HL-60/S4 treated with phorbol 12-myristate 13-acetate at 8.2 ng/mL for 4 days and 3 days (cell line): ENCODE measurements around the gene ISY1.
"Not testable (repeated sequence)": the region's sequence is repeated elsewhere in the genome, so short reads cannot be mapped to it uniquely, and the experiment has no call there.

Source experiments
- in situ Hi-C: fragments of 300-500 bp; cut with MboI; formaldehyde crosslinking; loops from 2 replicates; pipeline ENCODE4 v1.15.0; 2022; ENCODE audit warnings: low sequenced_read_pairs

The ISY1 gene

DNA sequence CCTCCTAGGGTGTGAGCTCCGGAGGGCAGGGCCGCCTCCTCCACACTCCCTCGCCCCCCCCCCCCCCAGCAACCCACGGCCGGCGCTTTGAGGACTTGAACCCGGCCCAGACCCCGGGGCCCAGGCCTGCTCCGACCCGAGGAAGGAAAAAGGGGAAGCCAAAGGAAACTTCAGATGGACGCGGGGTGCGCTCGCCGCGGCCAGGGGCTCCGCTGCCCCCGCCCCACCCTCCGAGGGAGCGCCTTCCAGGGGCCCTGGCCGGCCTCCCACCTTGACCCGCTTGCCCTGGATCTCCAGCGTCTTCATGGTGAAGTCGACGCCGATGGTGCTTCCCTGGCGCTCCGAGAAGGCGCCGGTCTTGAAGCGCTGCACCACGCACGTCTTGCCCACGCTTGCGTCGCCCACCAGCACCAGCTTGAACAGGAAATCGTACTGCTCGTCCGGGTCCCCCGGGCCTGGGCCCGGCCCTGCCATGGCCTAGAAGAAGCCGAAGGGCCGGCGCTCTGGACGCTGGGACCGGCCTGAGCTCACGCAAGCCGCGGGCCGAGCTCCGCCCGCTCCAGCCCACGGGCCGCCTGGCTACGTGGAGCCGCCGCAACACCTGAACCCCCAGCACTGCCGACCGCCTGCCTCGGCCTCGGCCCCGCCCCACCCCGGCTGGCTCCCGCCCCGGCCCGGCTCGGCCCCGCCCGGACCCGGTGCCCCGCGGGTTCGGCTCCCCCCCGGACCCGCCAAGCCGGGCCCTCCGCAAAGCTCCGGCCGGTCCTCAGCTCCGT lies 39.7 kb downstream of the ISY1 start:
- in situ Hi-C loops = no loop called here

DNA sequence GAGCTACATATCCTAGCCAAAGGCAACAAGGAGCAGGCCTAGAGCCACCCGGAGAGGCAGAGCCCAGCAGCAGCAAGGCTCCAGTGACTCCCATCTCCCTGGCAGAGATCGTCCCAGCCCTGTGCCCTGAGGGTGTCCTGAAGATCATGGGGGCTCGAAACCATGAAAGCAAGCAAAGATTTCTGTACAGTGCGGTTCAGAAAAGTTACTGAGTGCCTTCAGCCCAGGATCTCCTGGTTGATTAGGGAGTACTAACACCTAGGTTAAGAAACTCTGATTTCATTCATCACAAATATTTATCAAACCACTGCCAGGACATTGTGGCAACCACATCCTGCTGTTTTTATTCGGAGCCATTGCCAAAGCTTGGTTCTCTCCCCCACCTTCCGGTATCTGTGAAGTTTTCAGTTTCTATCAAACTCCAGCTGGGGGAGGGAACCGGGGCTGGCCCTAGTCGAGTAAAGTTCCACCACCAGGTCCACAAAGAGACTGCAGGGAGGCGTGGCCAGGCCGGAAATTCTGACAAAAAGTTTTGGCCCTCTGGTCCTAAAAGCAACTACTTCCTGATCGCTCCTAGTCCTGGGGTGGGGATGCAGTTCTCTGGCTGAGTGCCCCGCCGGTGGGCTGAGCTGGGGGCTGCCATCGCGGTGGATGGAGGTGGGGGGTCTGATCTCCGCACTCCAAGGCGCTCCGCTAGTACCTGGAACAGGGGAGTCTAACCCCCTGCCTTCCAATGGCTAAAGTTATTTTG lies 40.4 kb downstream of the ISY1 start:
- in situ Hi-C loops = no loop called here

GRCh38 chr3:129119365-129120100 lies 41.3 kb downstream of the ISY1 start:
- in situ Hi-C loops = no loop called here

GRCh38 chr3:129118745-129119144 lies 42.1 kb downstream of the ISY1 start:
- in situ Hi-C loops = no loop called here

GRCh38 chr3:129117134-129117533 lies 43.7 kb downstream of the ISY1 start:
- in situ Hi-C loops = no loop called here

DNA sequence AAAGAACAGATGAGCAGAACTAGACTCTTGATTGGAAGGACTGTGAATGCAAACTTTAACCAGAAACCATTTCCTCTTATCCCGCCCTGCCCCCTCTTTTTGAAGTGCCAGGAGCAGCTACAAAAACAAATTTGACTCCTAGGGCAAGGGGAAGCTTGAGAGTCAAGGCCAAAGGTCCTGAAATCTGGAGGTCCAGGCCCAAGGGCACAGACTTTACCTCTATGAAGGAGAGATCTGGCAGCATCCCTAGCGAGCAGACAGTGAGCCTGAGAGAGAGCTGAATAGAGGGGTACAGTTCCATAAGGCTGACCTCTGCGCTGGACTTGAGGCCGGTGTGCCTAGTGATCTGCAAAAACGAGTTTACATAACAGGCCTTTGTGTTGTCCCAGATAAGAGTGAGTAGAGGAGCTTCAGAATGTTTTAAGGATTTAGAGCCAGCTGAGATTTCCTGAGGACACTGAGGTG lies 44.3 kb downstream of the ISY1 start:
- in situ Hi-C loops = no loop called here

DNA sequence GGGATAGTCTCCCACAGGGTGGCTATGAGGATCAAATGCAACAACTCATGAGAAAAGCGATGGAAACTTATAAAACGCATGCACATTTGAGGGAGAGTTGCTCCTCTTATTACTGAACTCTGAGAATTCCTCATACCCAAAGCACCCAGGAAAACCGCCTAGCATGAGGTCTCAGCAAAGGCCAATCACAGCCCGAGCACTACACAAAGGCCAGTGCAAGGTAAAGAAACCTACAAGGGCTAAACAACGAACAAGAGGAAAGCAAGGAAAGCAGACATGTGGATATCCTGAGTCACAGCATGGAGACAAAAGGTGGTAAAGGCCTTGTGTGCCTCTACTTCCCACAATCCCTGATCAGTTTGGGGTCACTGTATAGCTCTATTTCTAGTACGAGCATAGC lies 46.4 kb downstream of the ISY1 start:
- in situ Hi-C loops = no loop called here

DNA sequence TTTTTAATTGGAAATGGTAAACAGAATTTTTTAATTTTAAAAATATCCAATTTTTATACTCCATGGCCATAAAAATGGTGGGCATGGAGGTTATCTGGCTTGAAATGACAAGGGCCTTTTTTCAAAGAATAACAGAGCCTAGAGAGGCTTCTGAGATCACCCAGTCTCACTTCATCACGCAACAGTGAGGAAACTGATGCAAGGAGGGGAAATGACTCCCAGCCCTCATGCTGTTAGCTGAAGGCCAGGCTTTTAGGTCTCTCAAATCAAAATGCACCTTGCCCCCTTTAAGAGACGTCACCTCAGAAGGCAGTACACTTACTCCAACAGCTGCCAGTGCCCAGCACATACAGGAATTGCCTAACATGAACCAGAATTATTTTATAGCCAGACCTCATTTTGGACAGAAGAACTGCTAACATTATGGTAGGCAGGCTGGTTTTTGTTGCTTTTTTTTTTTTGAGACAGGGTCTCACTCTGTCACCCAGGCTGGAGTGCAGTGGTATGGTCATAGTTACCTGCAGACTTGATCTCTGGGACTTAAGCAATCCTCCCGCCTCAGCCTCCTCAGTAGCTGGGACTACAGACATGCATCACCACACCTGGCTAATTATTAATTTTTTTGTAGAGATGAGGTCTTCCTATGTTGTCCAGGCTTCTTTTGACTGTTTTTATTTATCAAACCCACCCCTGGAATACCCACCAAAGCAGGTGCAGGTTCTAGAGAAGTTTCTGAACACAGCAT lies 48.4 kb downstream of the ISY1 start:
- in situ Hi-C loops = no loop called here

- in situ Hi-C loops = not testable (repeated sequence)
Observed at GRCh38 chr3:129111076-129111780, 49.6 kb downstream of the ISY1 start.

- in situ Hi-C loops = no loop called here
Observed at GRCh38 chr3:129107793-129108192, 53.1 kb downstream of the ISY1 start.

GRCh38 chr3:129106866-129107565 lies 53.8 kb downstream of the ISY1 start:
- in situ Hi-C loops = no loop called here

GRCh38 chr3:129106320-129106719 lies 54.5 kb downstream of the ISY1 start:
- in situ Hi-C loops = no loop called here

DNA sequence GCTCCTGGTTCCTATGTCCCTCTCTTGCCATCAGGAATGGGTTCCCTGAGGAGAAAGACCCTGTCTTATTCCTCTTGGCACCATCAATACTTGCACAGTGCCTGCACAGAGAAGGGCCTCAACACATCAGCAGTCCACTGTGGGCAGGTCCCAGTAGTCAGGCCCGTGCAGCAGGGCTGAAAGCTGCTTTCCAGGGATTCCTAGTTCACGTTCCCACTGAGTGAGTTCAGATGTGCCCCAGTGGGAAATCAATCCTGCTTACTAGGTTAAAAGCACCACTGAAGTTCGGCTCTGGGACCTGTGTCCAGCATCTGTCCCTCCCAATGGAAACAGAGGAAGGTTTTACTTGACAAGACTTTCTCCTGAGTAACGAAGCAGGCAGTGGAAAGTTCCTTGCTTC lies 55.0 kb downstream of the ISY1 start:
- in situ Hi-C loops = no loop called here

- in situ Hi-C loops = no loop called here
Observed at GRCh38 chr3:129104498-129105079, 56.3 kb downstream of the ISY1 start.

GRCh38 chr3:129104051-129104450 lies 56.8 kb downstream of the ISY1 start:
- in situ Hi-C loops = no loop called here

DNA sequence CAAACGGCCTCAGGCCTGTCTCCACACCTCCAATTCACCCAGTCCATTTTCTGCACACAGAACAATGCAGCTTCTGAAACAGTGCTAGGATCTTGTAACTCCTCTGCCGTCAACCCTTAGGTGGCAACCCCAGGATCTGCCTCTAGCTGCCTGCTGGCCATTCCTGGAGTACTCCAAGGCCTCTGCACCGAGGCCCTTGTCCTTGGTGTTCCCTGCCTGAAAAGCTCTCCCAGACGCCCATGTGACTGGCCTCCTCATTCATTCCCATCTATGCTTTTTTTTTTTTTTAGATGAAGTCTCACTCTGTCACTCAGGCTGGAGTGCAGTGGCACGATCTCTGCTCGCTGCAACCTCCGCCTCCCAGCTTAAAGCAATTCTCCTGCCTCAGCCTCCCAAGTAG lies 57.6 kb downstream of the ISY1 start:
- in situ Hi-C loops = no loop called here

- in situ Hi-C loops = no loop called here
Observed at GRCh38 chr3:129101370-129102138, 59.3 kb downstream of the ISY1 start.

- in situ Hi-C loops = no loop called here
Observed at GRCh38 chr3:129100274-129100673, 60.6 kb downstream of the ISY1 start.

- in situ Hi-C loops = no loop called here
Observed at GRCh38 chr3:129095285-129095684, 65.6 kb downstream of the ISY1 start.
